ENCODE data around the gene CD7. TPM values are rescaled to one million over a fixed set of nuclear protein-coding genes. Genes with fewer than 3 reads are reported as not detected.
A peak's percentile ranks its signal among the peaks of the same experiment; 100 is the strongest.

CD7 gene
- total and polyA plus RNA-seq, 9 of the 15 experiments (the other 6 are each of a cell fraction or from before 2014, with no cell fraction given): 0.21 to 0.35 TPM; not detected in 7

- TF ChIP-seq, protein P1, sequence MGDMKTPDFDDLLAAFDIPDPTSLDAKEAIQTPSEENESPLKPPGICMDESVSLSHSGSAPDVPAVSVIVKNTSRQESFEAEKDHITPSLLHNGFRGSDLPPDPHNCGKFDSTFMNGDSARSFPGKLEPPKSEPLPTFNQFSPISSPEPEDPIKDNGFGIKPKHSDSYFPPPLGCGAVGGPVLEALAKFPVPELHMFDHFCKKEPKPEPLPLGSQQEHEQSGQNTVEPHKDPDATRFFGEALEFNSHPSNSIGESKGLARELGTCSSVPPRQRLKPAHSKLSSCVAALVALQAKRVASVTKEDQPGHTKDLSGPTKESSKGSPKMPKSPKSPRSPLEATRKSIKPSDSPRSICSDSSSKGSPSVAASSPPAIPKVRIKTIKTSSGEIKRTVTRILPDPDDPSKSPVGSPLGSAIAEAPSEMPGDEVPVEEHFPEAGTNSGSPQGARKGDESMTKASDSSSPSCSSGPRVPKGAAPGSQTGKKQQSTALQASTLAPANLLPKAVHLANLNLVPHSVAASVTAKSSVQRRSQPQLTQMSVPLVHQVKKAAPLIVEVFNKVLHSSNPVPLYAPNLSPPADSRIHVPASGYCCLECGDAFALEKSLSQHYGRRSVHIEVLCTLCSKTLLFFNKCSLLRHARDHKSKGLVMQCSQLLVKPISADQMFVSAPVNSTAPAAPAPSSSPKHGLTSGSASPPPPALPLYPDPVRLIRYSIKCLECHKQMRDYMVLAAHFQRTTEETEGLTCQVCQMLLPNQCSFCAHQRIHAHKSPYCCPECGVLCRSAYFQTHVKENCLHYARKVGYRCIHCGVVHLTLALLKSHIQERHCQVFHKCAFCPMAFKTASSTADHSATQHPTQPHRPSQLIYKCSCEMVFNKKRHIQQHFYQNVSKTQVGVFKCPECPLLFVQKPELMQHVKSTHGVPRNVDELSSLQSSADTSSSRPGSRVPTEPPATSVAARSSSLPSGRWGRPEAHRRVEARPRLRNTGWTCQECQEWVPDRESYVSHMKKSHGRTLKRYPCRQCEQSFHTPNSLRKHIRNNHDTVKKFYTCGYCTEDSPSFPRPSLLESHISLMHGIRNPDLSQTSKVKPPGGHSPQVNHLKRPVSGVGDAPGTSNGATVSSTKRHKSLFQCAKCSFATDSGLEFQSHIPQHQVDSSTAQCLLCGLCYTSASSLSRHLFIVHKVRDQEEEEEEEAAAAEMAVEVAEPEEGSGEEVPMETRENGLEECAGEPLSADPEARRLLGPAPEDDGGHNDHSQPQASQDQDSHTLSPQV (IDR thresholded peaks at IDR 0.05): peak; percentile 90; the same call in 1 of the 2 replicates
- no peak for TF ChIP-seq GATAD2B (IDR thresholded peaks at IDR 0.05; ENCODE audit: borderline replicate concordance)
- TF ChIP-seq, protein P2, sequence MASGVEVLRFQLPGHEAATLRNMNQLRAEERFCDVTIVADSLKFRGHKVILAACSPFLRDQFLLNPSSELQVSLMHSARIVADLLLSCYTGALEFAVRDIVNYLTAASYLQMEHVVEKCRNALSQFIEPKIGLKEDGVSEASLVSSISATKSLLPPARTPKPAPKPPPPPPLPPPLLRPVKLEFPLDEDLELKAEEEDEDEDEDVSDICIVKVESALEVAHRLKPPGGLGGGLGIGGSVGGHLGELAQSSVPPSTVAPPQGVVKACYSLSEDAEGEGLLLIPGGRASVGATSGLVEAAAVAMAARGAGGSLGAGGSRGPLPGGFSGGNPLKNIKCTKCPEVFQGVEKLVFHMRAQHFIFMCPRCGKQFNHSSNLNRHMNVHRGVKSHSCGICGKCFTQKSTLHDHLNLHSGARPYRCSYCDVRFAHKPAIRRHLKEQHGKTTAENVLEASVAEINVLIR (CRISPR knock-in tag; IDR thresholded peaks at IDR 0.05): no peak
- no peak for TF ChIP-seq TFAP4 (CRISPR knock-in tag; IDR thresholded peaks at IDR 0.05; ENCODE audit: borderline replicate concordance)
- TF ChIP-seq ZNF232 (CRISPR knock-in tag; IDR thresholded peaks at IDR 0.05): no peak
- TF ChIP-seq HDAC2 (IDR thresholded peaks at IDR 0.05): no peak
- TF ChIP-seq TRIM28 (IDR thresholded peaks at IDR 0.05): no peak
- no peak for TF ChIP-seq NRF1 (conservative IDR thresholded peaks at IDR 0.05 in 1 of 2, IDR thresholded peaks at IDR 0.05 in 1 of 2)
- peak; percentile 59 for TF ChIP-seq ZBTB17 (CRISPR knock-in tag; IDR thresholded peaks at IDR 0.05)
- TF ChIP-seq, protein P3, sequence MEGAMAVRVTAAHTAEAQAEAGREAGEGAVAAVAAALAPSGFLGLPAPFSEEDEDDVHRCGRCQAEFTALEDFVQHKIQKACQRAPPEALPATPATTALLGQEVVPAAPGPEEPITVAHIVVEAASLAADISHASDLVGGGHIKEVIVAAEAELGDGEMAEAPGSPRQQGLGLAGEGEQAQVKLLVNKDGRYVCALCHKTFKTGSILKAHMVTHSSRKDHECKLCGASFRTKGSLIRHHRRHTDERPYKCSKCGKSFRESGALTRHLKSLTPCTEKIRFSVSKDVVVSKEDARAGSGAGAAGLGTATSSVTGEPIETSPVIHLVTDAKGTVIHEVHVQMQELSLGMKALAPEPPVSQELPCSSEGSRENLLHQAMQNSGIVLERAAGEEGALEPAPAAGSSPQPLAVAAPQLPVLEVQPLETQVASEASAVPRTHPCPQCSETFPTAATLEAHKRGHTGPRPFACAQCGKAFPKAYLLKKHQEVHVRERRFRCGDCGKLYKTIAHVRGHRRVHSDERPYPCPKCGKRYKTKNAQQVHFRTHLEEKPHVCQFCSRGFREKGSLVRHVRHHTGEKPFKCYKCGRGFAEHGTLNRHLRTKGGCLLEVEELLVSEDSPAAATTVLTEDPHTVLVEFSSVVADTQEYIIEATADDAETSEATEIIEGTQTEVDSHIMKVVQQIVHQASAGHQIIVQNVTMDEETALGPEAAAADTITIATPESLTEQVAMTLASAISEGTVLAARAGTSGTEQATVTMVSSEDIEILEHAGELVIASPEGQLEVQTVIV (CRISPR knock-in tag; IDR thresholded peaks at IDR 0.05; ENCODE audit: borderline replicate concordance): no peak
- TF ChIP-seq HINFP (tag; conservative IDR thresholded peaks at IDR 0.05; ENCODE audit: low read depth): peak; percentile 45; the same call in 1 of the 2 replicates
These were observed 29.2 kb upstream of the CD7 start (continued) for GRCh38 chr17:82346342-82347300.

Data from K562 (cell line).